Sciatic nerve (tissue), 2 donors: ENCODE data around the gene RPL36AL. TPM values are rescaled to one million over a fixed set of nuclear protein-coding genes. Genes with fewer than 3 reads are reported as not detected.
"Not testable (repeated sequence)": the region's sequence is repeated elsewhere in the genome, so short reads cannot be mapped to it uniquely, and the experiment has no call there.

Experiments used
- ATAC-seq: fragments of 200-7000 bp; cut with Tn5 transposase; one replicate; pipeline ENCODE4 v1.9.1; 2020; ENCODE audit warnings: mild to moderate bottlenecking, moderate library complexity
- DNase-seq: peaks from one replicate; pipeline ENCODE4 v3.0.0-alpha.2; 2020; ENCODE audit warnings: low spot score
- intact Hi-C: fragments of 100-400 bp; cut with DNase I; formaldehyde crosslinking; loops from one replicate; pipeline ENCODE4 v1.14.2; 2022
- total RNA-seq: library from RNA; stranded (reverse); fragmentation: NEBNext Ultra II Directional; extraction: Animal tissue kit (Norgen Biotek cat#: 25700); gene quantifications from one replicate; pipeline ENCODE4 v1.2.1, GENCODE V29; 2021
- donor health status: DM: no; HTN: no; CAD: no.
- donor health status: DM: no; HTN: no; CAD: no.

The RPL36AL gene
- total RNA-seq, 1 donor from 2014 or later, result 185 TPM

DNA sequence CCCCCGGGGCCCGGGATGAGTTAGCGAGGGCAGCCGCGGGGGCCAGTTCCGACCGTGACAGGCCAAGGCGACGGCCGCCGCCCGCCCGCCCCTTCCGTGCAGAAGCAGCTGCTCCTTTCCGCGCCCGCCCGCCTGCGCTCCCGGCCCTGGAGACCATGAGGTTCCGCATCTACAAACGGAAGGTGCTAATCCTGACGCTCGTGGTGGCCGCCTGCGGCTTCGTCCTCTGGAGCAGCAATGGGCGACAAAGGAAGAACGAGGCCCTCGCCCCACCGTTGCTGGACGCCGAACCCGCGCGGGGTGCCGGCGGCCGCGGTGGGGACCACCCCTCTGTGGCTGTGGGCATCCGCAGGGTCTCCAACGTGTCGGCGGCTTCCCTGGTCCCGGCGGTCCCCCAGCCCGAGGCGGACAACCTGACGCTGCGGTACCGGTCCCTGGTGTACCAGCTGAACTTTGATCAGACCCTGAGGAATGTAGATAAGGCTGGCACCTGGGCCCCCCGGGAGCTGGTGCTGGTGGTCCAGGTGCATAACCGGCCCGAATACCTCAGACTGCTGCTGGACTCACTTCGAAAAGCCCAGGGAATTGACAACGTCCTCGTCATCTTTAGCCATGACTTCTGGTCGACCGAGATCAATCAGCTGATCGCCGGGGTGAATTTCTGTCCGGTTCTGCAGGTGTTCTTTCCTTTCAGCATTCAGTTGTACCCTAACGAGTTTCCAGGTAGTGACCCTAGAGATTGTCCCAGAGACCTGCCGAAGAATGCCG, 872 bp upstream of the RPL36AL start:
- intact Hi-C loops, result no loop called here
- DNase-seq, result peak; percentile 82
- ATAC-seq, result peak; percentile 60

GRCh38 chr14:49619730-49620129, 696 bp downstream of the RPL36AL start:
- intact Hi-C loops, result no loop called here
- no peak for DNase-seq
- ATAC-seq, result no peak

- ATAC-seq, DNase-seq, intact Hi-C loops: not testable (repeated sequence)
Observed at GRCh38 chr14:49619273-49619672, 1.2 kb downstream of the RPL36AL start.

DNA sequence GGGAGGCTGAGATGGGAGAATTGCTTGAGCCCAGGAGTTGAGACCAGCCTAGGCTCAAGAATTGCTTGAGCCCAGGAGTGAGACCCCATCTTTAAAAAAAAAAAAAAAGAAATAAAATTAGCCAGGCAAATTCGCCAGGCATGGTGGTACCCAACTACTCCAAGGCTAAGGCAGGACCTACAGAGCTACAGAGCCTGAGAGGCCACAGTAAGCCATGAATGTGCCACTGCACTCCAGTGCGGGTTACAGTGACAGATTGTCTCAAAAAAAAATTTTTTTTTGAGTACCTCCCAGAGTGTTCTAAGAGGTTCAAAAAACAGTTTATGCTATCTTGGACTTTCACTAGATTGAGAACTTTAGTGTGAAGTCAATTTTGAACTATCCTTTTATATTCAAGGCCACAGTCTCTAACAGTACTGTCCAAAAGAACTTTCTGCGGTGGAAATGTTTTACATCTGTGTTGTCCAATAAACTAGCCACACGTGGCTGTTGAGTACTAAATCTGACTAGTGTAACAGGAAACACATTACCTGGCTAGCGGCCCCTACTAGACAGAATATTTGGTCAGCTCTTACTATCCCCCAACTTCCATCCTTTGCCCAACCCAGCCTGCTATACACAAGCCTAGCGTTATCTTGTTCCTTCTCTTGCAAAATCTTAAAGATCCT, 2.4 kb downstream of the RPL36AL start:
- intact Hi-C loops, result no loop called here
- ATAC-seq, result no peak
- DNase-seq, result no peak

DNA sequence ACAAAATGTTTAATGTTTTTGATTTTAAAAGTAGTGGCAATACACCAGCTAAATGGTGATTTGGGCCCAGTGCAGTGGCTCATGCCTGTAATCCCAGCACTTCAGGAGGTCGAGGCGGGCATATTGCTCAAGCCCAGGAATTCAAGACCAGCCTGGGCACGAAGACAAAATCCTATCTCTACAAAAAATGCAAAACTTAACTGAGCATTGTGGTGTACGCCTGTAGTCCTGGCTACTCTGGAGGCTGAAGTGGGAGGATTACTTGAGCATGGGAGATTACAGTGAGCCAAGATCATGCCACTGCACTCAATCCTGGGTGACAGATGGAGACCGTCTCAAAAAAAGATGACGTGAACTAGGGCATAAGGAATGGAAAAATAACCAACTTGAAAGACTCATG, 4.7 kb downstream of the RPL36AL start:
- intact Hi-C loops, result no loop called here
- ATAC-seq (no peak), DNase-seq (no peak)

GRCh38 chr14:49614196-49614595, 6.2 kb downstream of the RPL36AL start:
- intact Hi-C loops, result no loop called here
- DNase-seq, result no peak
- no peak for ATAC-seq

GRCh38 chr14:49612671-49613070, 7.8 kb downstream of the RPL36AL start:
- ATAC-seq (no peak), DNase-seq (no peak)
- intact Hi-C loops, result no loop called here

- DNase-seq, result no peak
- intact Hi-C loops, result no loop called here
- ATAC-seq, result no peak
Observed at GRCh38 chr14:49612251-49612650, 8.2 kb downstream of the RPL36AL start.

GRCh38 chr14:49607583-49607982, 12.8 kb downstream of the RPL36AL start:
- DNase-seq, result no peak
- ATAC-seq, result no peak
- intact Hi-C loops, result no loop called here

GRCh38 chr14:49598485-49599300, 21.7 kb downstream of the RPL36AL start, which contains the start of gene LRR1:
Gene LRR1 (plus strand): TSS chr14:49598940. CDS start chr14:49599021, 81 bp downstream.
- intact Hi-C loops, result no loop called here
- ATAC-seq (peak; percentile 93), DNase-seq (peak; percentile 91)

GRCh38 chr14:49598189-49598484, 22.3 kb downstream of the RPL36AL start:
- intact Hi-C loops, result no loop called here
- no peak for DNase-seq
- peak; percentile 50 for ATAC-seq

- no peak for ATAC-seq
- intact Hi-C loops, result no loop called here
- DNase-seq, result no peak
Observed at GRCh38 chr14:49594347-49595091, 25.9 kb downstream of the RPL36AL start.

DNA sequence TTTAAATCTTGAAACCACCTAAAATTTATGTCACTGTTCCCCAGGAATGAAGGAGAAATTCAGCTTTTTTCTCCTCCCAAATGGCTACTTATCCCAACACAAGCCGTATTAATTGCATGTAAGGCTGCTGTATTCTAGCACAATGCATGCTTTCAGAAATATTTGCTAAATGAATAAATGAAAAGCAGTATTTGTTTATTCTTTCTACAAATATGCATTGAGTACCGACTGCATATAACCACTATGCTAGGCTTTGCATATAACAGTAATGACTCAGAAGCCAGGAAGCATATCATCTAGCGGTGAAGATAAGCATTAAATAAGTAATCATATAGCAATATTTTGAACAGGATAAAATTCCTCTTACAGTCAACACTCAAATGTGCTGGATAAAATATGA, 27.4 kb downstream of the RPL36AL start:
- DNase-seq, result no peak
- intact Hi-C loops, result no loop called here
- ATAC-seq, result no peak

DNA sequence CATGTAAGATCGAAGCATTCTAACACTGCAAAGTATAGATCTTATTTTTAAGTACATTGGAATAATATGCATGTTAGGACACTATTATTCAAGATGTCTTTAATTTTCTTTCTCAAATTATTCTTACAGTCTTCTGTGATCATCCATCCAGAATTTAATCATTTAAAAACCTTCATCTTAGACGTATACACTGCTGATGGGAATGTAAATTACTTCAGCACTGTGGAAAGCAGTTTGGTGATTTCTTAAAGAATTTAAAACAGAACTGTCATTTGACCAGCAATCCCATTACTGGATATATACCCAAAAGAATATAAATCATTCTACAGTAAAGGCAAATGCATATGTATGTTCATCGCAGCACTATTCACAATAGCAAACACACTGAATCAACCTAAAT, 31.0 kb downstream of the RPL36AL start:
- no peak for DNase-seq
- intact Hi-C loops, result no loop called here
- no peak for ATAC-seq

DNA sequence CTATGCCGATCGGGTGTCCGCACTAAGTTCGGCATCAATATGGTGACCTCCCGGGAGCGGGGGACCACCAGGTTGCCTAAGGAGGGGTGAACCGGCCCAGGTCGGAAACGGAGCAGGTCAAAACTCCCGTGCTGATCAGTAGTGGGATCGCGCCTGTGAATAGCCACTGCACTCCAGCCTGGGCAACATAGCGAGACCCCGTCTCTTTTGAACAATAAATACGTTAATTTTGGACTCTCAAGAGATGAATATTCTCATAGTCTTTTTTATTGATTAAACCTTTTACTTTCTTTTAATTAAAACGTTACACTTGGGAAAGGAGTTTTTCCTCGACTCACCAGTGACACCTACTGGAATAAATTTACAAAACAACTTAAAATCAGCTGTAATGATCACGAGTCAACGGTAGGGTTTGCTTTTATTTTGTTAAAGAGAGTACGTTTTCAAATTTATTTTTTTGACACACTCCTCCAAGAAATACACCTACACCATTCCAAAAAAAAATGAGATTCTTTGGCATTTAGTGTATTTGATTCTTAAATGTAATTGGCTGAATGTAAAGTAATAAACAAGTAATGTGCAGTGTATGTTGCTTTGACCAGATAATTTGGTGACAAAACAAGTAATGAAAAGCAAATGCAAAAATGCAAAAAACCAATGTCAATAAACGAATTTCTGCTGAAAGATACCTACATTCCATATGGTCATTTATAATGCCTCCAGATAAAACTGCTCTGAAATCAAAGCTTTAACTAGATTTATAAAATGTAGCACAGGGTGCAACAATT, 33.6 kb downstream of the RPL36AL start:
- ATAC-seq, result peak; percentile 47
- intact Hi-C loops, result no loop called here
- DNase-seq, result no peak

DNA sequence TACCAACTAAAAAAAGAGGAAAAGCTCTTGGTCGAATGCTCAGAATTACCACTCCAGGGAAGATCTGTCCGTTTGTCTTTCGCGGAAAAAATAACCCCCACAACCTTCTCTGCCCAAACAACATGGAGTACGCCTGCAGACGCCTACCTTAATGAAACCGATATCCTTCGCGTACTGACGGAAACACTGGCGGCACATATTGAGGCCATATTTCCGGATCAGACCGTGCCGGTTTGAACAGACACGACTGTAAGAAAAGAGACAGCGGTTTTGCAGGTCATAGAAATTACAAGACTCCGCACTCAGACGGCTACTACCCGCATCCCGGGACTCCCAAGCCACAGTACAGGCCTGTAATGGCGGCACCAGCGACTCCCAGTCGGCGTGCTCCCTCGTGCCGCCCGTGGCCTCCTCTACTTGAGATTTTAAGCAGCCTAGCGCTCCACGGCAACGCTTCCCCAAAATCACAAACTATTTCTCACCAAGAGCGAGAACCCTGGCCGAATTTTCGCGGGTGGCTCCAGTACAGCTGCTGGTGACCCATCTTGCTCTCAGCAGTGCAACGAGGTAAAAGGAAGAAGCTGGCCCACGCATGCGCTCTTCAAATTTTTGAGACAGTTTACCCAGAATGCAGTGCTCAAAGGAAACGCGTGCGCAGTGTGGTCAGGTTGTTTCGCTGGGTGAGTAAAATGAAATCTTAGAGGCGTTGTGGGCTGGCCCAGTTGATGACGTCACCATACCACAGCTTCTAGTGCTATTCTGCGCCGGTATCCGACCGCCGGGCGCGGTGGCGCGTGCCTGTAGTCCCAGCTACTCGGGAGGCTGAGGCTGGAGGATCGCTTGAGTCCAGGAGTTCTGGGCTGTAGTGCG, 34.4 kb downstream of the RPL36AL start, which contains the start of gene RPS29:
TSS of gene RPS29 (minus strand) at position 578 of the 870 bp plus-strand sequence. CDS start at position 544, 34 bp downstream.
- ATAC-seq, result peak; percentile 99
- DNase-seq, result peak; percentile 98
- intact Hi-C loops, result no loop called here

DNA sequence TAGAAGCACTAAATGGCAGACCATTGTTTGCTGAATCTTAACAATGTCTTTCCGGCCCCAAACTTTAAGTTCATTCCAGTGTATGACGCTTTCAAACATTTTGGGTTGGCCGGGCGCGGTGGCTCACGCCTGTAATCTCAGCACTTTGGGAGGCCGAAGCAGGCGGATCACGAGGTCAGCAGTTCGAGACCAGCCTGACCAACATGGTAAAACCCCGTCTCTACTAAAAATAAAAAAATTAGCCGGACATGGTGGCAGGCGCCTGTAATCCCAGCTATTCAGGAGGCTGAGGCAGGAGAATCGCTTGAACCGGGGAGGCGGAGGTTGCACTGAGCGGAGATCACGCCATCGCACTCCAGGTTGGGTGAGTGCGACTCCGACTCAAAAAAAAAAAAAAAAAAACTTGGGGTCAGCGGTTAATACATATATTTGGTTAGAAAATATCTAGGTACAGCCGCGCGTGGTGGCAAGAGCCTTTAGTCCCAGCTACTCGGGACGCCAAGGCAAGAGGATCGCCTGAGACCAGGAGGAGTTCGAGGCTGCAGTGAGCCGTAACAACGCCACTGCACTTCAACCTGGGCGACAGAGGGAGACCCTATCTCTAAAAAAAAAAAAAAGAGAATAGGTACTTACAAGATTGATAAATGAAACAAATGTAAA, 35.3 kb downstream of the RPL36AL start:
- ATAC-seq, DNase-seq, intact Hi-C loops: not testable (repeated sequence)
